HG03108 (cell line): Measurements from ENCODE around the gene ULK4.
"Not testable (repeated sequence)": the region's sequence is repeated elsewhere in the genome, so short reads cannot be mapped to it uniquely, and the experiment has no call there.

ENCODE experiments used
- ATAC-seq: cut with Tn5 transposase; IDR thresholded peaks from one replicate; pipeline ENCODE4 v1.9.1; 2021; ENCODE audit warnings: moderate library complexity; ENCODE audit not compliant: unreplicated experiment

ULK4 gene

GRCh38 chr3:41695806-41696205 lies 266.1 kb downstream of the ULK4 start:
- ATAC-seq = not testable (repeated sequence)

GRCh38 chr3:41693799-41694198 lies 268.1 kb downstream of the ULK4 start:
- ATAC-seq = no peak

GRCh38 chr3:41690766-41691563 lies 270.9 kb downstream of the ULK4 start:
- no peak for ATAC-seq

- ATAC-seq = no peak
Observed at GRCh38 chr3:41688595-41689380, 273.1 kb downstream of the ULK4 start.

- no peak for ATAC-seq
Observed at GRCh38 chr3:41684797-41685735, 276.8 kb downstream of the ULK4 start.

GRCh38 chr3:41683666-41684350 lies 278.1 kb downstream of the ULK4 start:
- ATAC-seq = no peak

- no peak for ATAC-seq
Observed at GRCh38 chr3:41682996-41683395, 278.9 kb downstream of the ULK4 start.

- ATAC-seq = no peak
Observed at GRCh38 chr3:41682382-41682781, 279.5 kb downstream of the ULK4 start.

- no peak for ATAC-seq
Observed at GRCh38 chr3:41681479-41681878, 280.4 kb downstream of the ULK4 start.

- no peak for ATAC-seq
Observed at GRCh38 chr3:41679374-41679773, 282.5 kb downstream of the ULK4 start.

GRCh38 chr3:41675102-41675501 lies 286.8 kb downstream of the ULK4 start:
- ATAC-seq = not testable (repeated sequence)

GRCh38 chr3:41674449-41674848 lies 287.5 kb downstream of the ULK4 start:
- ATAC-seq = no peak

- no peak for ATAC-seq
Observed at GRCh38 chr3:41673650-41674049, 288.3 kb downstream of the ULK4 start.

GRCh38 chr3:41668379-41668778 lies 293.5 kb downstream of the ULK4 start:
- no peak for ATAC-seq

GRCh38 chr3:41662288-41662687 lies 299.6 kb downstream of the ULK4 start:
- ATAC-seq = no peak

- ATAC-seq = no peak
Observed at GRCh38 chr3:41661796-41662195, 300.1 kb downstream of the ULK4 start.

- ATAC-seq = no peak
Observed at GRCh38 chr3:41660510-41660909, 301.4 kb downstream of the ULK4 start.

GRCh38 chr3:41653571-41654239 lies 308.2 kb downstream of the ULK4 start:
- no peak for ATAC-seq

- no peak for ATAC-seq
Observed at GRCh38 chr3:41652931-41653330, 309.0 kb downstream of the ULK4 start.

- no peak for ATAC-seq
Observed at GRCh38 chr3:41652506-41652905, 309.4 kb downstream of the ULK4 start.
